VCaP (cell line): ENCODE results near the gene VWA8.

Source experiments
- H3K27ac ChIP-seq: fragments of 450-650 bp; 2 replicates; pipeline ENCODE4 v1.5.1; 2017
- CTCF ChIP-seq: fragments of 450-650 bp; conservative IDR thresholded peaks from 2 replicates; pipeline ENCODE4 v1.5.1; 2017; ENCODE audit warnings: mild to moderate bottlenecking, moderate library complexity

Gene VWA8

GRCh38 chr13:41599619-41600018, 361.3 kb downstream of the VWA8 start:
- no peak overlapping the region for H3K27ac ChIP-seq
- TF ChIP-seq CTCF: no peak

GRCh38 chr13:41597348-41598041, 363.4 kb downstream of the VWA8 start:
- no peak overlapping the region for H3K27ac ChIP-seq
- no peak for TF ChIP-seq CTCF

GRCh38 chr13:41596190-41596589, 364.7 kb downstream of the VWA8 start:
- H3K27ac ChIP-seq: no peak overlapping the region
- no peak for TF ChIP-seq CTCF

- no peak for TF ChIP-seq CTCF
- no peak overlapping the region for H3K27ac ChIP-seq
Observed at GRCh38 chr13:41595298-41595697, 365.6 kb downstream of the VWA8 start.

GRCh38 chr13:41590643-41591042, 370.3 kb downstream of the VWA8 start:
- no peak for TF ChIP-seq CTCF
- no peak overlapping the region for H3K27ac ChIP-seq

- no peak for TF ChIP-seq CTCF
Observed at GRCh38 chr13:41590122-41590521, 370.8 kb downstream of the VWA8 start.

GRCh38 chr13:41589434-41589833, 371.5 kb downstream of the VWA8 start:
- no peak for TF ChIP-seq CTCF
- H3K27ac ChIP-seq: no peak overlapping the region

More at GRCh38 chr13:41590122-41590521, 370.8 kb downstream of the VWA8 start:
- H3K27ac ChIP-seq: no peak overlapping the region
